GM18873 (cell line): Measurements from ENCODE around the gene BRI3.
"Not testable (repeated sequence)": the region's sequence is repeated elsewhere in the genome, so short reads cannot be mapped to it uniquely, and the experiment has no call there.

Experiments
- ATAC-seq: cut with Tn5 transposase; IDR thresholded peaks from one replicate; pipeline ENCODE4 v1.9.1; 2021; ENCODE audit warnings: mild to moderate bottlenecking, moderate library complexity, moderate number of reproducible peaks; ENCODE audit not compliant: unreplicated experiment, low FRiP score

BRI3 gene

GRCh38 chr7:98303906-98304305, 22.4 kb downstream of the BRI3 start:
- ATAC-seq = no peak

- no peak for ATAC-seq
Measured at GRCh38 chr7:98305951-98306535, 24.6 kb downstream of the BRI3 start.

GRCh38 chr7:98307971-98308466, 26.5 kb downstream of the BRI3 start:
- ATAC-seq = no peak

- no peak for ATAC-seq
Measured at GRCh38 chr7:98309566-98309965, 28.1 kb downstream of the BRI3 start.

GRCh38 chr7:98312201-98312600, 30.7 kb downstream of the BRI3 start:
- no peak for ATAC-seq

- ATAC-seq = no peak
Measured at GRCh38 chr7:98314469-98314868, 33.0 kb downstream of the BRI3 start.

GRCh38 chr7:98315318-98315993, 34.0 kb downstream of the BRI3 start:
- no peak for ATAC-seq

- ATAC-seq = not testable (repeated sequence)
Measured at GRCh38 chr7:98315994-98316527, 34.6 kb downstream of the BRI3 start.

- ATAC-seq = no peak
Measured at GRCh38 chr7:98317366-98318040, 36.0 kb downstream of the BRI3 start.

GRCh38 chr7:98319176-98319575, 37.7 kb downstream of the BRI3 start:
- ATAC-seq = no peak

GRCh38 chr7:98321301-98321700, 39.8 kb downstream of the BRI3 start:
- no peak for ATAC-seq

- no peak for ATAC-seq
Measured at GRCh38 chr7:98322331-98323270, 41.1 kb downstream of the BRI3 start.

- no peak for ATAC-seq
Measured at GRCh38 chr7:98323597-98324322, 42.3 kb downstream of the BRI3 start.

- ATAC-seq = no peak
Measured at GRCh38 chr7:98324782-98325181, 43.3 kb downstream of the BRI3 start.

GRCh38 chr7:98329100-98329790, 47.8 kb downstream of the BRI3 start:
- no peak for ATAC-seq

GRCh38 chr7:98329791-98330373, 48.4 kb downstream of the BRI3 start:
- ATAC-seq = no peak

- no peak for ATAC-seq
Measured at GRCh38 chr7:98330926-98331529, 49.5 kb downstream of the BRI3 start.

GRCh38 chr7:98334081-98334480, 52.6 kb downstream of the BRI3 start:
- ATAC-seq = no peak
